Peyer's patch (tissue), 4 donors: Measurements from ENCODE around the gene HIBCH. TPM values are rescaled to one million over a fixed set of nuclear protein-coding genes. Genes with fewer than 3 reads are reported as not detected.

Source experiments
- DNase-seq, 3 donors: peaks; one replicate each; pipeline ENCODE4 v3.0.0-alpha.2; 2017 to 2019
- H3K27ac ChIP-seq, 4 donors: fragments of 200-600 bp; sonication (generic); one replicate each; pipeline ENCODE4 v1.5.1; 2016 to 2019
- H3K27me3 ChIP-seq, 2 donors: fragments of 200-600 bp; sonication (generic); one replicate each; pipeline ENCODE4 v1.5.1; 2019
- H3K36me3 ChIP-seq, 3 donors: fragments of 200-600 bp; sonication (generic); one replicate each; pipeline ENCODE4 v1.5.1; 2016 to 2019
- H3K4me1 ChIP-seq, 4 donors: fragments of 200-600 bp; sonication (generic); one replicate each; pipeline ENCODE4 v1.5.1; 2016 to 2019
- H3K4me3 ChIP-seq, 4 donors: fragments of 200-600 bp; sonication (generic); 1 replicate in 3 of 4; 2 replicates in 1 of 4; pipeline ENCODE4 v1.5.1; 2016 to 2019; ENCODE audit warnings: mild to moderate bottlenecking in 1 of 4
- H3K9me3 ChIP-seq, 4 donors: fragments of 200-600 bp; sonication (generic); one replicate each; pipeline ENCODE4 v1.5.1; 2016 to 2019; ENCODE audit warnings: mild to moderate bottlenecking in 1 of 4
- CTCF ChIP-seq, 6 experiments: fragments of 450-650 bp in 4 of 6; fragments of 200-600 bp in 2 of 6; sonication (generic) in 1 of 6; IDR thresholded peaks; one replicate each; pipeline ENCODE4 v1.5.1; 2017 to 2019; ENCODE audit warnings: antibody characterized with exemption in 6 of 6, mild to moderate bottlenecking in 3 of 6, moderate library complexity in 1 of 6
- POLR2A ChIP-seq, 2 donors: fragments of 450-650 bp; IDR thresholded peaks; one replicate each; pipeline ENCODE4 v1.5.1; 2017; ENCODE audit warnings: antibody characterized with exemption in 2 of 2, mild to moderate bottlenecking in 2 of 2, moderate library complexity in 2 of 2
- total RNA-seq, 4 donors: library from RNA; depleted of rRNA; stranded (reverse); fragments of >200 nt; gene quantifications; one replicate each; pipeline ENCODE4 v1.1.0, GENCODE V29; 2016

Gene HIBCH
- total RNA-seq, 4 donors from 2014 or later = 20.0 to 38.8 (median 27.4) TPM

GRCh38 chr2:190333928-190334327 is 14.3 kb upstream of the HIBCH start:
- Histone ChIP-seq H3K27ac (peak overlapping the region in 2 of 4 donors; percentile 46 to 69), H3K9me3 (no peaks in the 10 kb centered on the region), H3K36me3 (no peaks in the 10 kb centered on the region), H3K4me1 (no peaks in the 10 kb centered on the region), H3K4me3 (no peak overlapping the region), H3K27me3 (no peaks in the 10 kb centered on the region)
- TF ChIP-seq CTCF (IDR thresholded peaks at IDR 0.05) (no peak), POLR2A (IDR thresholded peaks at IDR 0.05) (no peak)
- DNase-seq = no peak

GRCh38 chr2:190333395-190333794 is 13.8 kb upstream of the HIBCH start:
- H3K4me1 ChIP-seq = no peaks in the 10 kb centered on the region
- H3K27me3 ChIP-seq = no peaks in the 10 kb centered on the region
- H3K4me3 ChIP-seq = no peak overlapping the region
- no peak overlapping the region for H3K27ac ChIP-seq
- TF ChIP-seq CTCF (IDR thresholded peaks at IDR 0.05) (no peak), POLR2A (IDR thresholded peaks at IDR 0.05) (no peak)
- no peak for DNase-seq
- H3K9me3 ChIP-seq = no peaks in the 10 kb centered on the region
- H3K36me3 ChIP-seq = no peaks in the 10 kb centered on the region

- DNase-seq = no peak
- TF ChIP-seq POLR2A (IDR thresholded peaks at IDR 0.05) = no peak
- TF ChIP-seq CTCF (IDR thresholded peaks at IDR 0.05) = peak in 3 of 6 experiments; percentile 35 to 45 (median 38)
- Histone ChIP-seq H3K27me3 (no peaks in the 10 kb centered on the region), H3K36me3 (no peaks in the 10 kb centered on the region), H3K4me3 (no peak overlapping the region), H3K27ac (no peak overlapping the region), H3K4me1 (no peaks in the 10 kb centered on the region), H3K9me3 (no peaks in the 10 kb centered on the region)
Measured at GRCh38 chr2:190328573-190329147, 9.0 kb upstream of the HIBCH start.

- no peaks in the 10 kb centered on the region for H3K9me3 ChIP-seq
- H3K27ac ChIP-seq = no peak overlapping the region
- no peaks in the 10 kb centered on the region for H3K27me3 ChIP-seq
- no peaks in the 10 kb centered on the region for H3K4me1 ChIP-seq
- no peak overlapping the region for H3K4me3 ChIP-seq
- H3K36me3 ChIP-seq = no peaks in the 10 kb centered on the region
- TF ChIP-seq CTCF (IDR thresholded peaks at IDR 0.05) (no peak), POLR2A (IDR thresholded peaks at IDR 0.05) (no peak)
- DNase-seq = no peak
Measured at GRCh38 chr2:190327867-190328572, 8.4 kb upstream of the HIBCH start.

DNA sequence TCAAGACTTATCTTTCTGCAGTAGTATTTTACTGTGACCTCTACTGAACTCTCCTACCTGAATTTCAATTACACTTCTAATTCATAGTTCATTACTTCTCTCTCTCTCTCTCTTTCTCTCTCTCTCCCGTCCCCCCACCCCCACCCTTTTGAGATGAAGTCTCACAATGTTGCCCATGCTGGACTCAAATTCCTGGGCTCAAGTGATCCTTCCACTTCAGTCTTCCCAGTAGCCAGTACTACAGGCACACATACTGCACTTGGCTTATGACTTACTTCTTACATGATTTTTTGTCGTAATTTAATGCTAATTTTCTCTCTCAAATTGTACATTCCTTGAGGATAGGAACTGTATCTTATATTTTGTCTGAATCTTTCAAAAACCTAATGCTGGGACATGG is 6.0 kb upstream of the HIBCH start:
- TF ChIP-seq CTCF (IDR thresholded peaks at IDR 0.05) (no peak), POLR2A (IDR thresholded peaks at IDR 0.05) (no peak)
- no peak for DNase-seq
- Histone ChIP-seq H3K27me3 (no peaks in the 10 kb centered on the region), H3K4me1 (peaks cover 0 to under 1% (median 0%) of the 10 kb centered on the region in 4 donors), H3K4me3 (no peak overlapping the region), H3K36me3 (no peaks in the 10 kb centered on the region), H3K9me3 (no peaks in the 10 kb centered on the region), H3K27ac (no peak overlapping the region)
